GM06990 (cell line): Measurements from ENCODE around the gene KRTAP5-11.

Source experiments
- DNase-seq: peaks from one replicate; pipeline ENCODE4 v3.0.0-alpha.2; 2011; ENCODE audit not compliant: insufficient read length; ENCODE audit errors: extremely low read depth
- H3K27me3 ChIP-seq: replicated peaks from 2 replicates; pipeline ENCODE4 v1.6.0; 2011; ENCODE audit warnings: low read length; ENCODE audit not compliant: control insufficient read depth, insufficient read depth
- H3K36me3 ChIP-seq: 2 replicates; pipeline ENCODE4 v1.5.1; 2011; ENCODE audit warnings: low read length; ENCODE audit not compliant: control insufficient read depth, insufficient read depth
- H3K4me3 ChIP-seq: replicated peaks from 2 replicates; pipeline ENCODE4 v1.5.1; 2011; ENCODE audit warnings: low read depth, mild to moderate bottlenecking, control low read depth, low read length
- TF ChIP-seq, protein P1 (sequence below): IDR thresholded peaks from 2 replicates; pipeline ENCODE4 v1.5.1; 2011; ENCODE audit warnings: low read length, control low read depth, mild to moderate bottlenecking, inconsistent platforms; ENCODE audit not compliant: insufficient read depth, poor library complexity, severe bottlenecking

Gene KRTAP5-11

DNA sequence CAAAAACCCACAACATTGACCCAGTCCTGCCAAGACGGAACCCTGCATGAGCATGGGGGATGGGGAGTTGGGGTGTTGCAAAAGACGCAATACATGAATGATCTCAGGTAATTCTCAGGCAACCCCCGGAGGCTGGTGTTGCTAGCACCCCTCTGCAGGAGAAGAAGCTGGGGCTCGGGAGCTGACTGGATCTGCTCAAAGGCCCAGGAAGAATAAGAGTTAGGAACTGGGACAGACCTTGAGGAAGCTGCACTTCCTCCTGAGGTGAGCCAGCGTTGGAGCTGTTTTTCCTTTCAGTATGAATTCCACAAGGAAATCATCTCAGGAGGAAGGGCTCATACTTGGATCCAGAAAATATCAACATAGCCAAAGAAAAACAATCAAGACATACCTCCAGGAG lies 34.6 kb downstream of the KRTAP5-11 start, which contains the start of gene KRTAP5-9:
Gene KRTAP5-9, plus strand, starts transcription at position 301 of the 400 bp plus-strand sequence. CDS start 238 bp downstream, outside the sequence.
- Histone ChIP-seq H3K27me3 (peaks cover 1% of the 10 kb centered on the region; the same call in 1 of the 2 replicates), H3K36me3 (no peaks in the 10 kb centered on the region), H3K4me3 (no peak within 1 kb of the TSS)
- TF ChIP-seq, protein P1, sequence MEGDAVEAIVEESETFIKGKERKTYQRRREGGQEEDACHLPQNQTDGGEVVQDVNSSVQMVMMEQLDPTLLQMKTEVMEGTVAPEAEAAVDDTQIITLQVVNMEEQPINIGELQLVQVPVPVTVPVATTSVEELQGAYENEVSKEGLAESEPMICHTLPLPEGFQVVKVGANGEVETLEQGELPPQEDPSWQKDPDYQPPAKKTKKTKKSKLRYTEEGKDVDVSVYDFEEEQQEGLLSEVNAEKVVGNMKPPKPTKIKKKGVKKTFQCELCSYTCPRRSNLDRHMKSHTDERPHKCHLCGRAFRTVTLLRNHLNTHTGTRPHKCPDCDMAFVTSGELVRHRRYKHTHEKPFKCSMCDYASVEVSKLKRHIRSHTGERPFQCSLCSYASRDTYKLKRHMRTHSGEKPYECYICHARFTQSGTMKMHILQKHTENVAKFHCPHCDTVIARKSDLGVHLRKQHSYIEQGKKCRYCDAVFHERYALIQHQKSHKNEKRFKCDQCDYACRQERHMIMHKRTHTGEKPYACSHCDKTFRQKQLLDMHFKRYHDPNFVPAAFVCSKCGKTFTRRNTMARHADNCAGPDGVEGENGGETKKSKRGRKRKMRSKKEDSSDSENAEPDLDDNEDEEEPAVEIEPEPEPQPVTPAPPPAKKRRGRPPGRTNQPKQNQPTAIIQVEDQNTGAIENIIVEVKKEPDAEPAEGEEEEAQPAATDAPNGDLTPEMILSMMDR: no peak
- DNase-seq: no peak

DNA sequence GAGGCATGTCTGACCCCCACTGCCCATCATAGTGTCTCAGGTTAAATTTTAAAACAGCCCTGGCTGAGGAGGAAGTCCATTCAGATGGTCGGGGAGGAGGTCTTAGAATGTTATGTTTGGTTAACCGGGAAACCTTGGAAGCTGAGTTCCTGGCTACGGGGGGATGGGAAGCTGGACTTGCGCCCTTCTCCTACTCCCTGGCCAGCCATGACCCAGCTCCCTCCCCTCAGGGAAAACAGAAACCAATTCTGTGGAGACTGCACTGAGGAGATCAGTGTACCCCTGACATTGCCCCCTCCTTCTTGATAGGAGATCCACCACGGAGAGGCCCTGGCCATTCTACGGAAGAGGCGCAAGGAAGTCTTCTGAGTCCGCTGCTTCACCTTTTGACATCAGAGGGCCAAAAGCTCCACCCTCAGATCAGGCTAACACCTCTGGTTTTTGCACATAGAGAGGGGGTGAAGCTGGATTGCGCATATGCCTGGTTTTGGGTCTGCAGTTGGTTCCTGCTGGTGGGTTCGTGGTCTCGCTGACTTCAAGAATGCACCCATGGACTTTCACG lies 37.2 kb downstream of the KRTAP5-11 start:
- no peak for DNase-seq
- H3K4me3 ChIP-seq: no peak overlapping the region
- peaks cover 1% of the 10 kb centered on the region; the same call in 1 of the 2 replicates for H3K27me3 ChIP-seq
- TF ChIP-seq, protein P1: no peak
- no peaks in the 10 kb centered on the region for H3K36me3 ChIP-seq

DNA sequence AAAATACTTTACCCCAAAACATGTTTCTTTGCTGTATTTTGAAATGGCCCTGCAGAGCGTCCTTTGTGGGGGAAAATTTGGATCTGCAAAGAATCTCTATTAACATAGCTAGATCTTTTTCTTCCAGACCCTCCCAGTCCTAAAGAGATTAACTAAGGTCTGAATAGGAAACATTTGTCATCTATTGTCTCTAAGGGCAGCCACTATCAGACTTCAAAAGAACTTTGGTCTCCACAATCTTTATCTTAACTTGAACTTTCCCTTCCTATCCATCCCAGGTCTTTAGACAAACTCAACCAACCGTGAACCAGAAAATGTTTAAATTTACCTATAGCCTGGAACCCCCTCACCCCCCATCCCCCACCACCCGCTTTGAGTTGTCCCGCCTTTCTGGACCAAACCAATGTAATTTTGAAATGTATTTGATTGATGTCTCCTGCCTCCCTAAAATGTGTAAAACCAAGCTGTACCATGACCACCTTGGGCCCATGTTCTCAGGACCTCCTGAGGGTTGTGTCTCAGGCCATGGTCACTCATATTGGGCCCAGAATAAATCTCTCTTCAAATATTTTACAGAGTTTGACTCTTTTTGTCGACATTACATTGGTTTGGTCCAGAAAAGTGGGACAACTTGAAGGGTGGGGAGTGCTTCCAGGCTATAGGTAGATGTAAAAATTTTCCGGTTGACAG lies 38.0 kb downstream of the KRTAP5-11 start:
- no peaks in the 10 kb centered on the region for H3K36me3 ChIP-seq
- TF ChIP-seq, protein P1: no peak
- no peak for DNase-seq
- H3K4me3 ChIP-seq: no peak overlapping the region
- H3K27me3 ChIP-seq: peaks cover 1% of the 10 kb centered on the region; the same call in 1 of the 2 replicates

DNA sequence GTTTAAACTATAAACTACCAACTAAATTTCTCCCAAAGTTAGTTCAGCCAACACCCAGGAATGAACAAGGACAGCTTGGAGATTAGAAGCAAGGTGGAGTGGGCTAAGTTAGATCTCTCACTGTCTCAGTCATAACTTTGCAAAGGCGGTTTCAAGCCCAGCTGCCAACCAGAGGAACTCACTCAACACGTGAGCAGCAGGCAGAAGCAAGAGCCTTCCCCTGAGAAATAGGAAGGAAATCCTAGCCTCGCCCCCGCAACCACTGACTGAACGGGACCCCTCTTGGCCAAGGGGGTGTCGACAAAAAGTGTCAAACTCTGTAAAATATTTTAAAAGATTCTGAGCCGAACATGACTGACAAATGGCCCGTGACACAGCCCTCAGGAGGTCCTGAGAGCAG lies 38.8 kb downstream of the KRTAP5-11 start:
- TF ChIP-seq, protein P1: no peak
- H3K27me3 ChIP-seq: peaks cover under 1% of the 10 kb centered on the region; the same call in 1 of the 2 replicates
- H3K36me3 ChIP-seq: no peaks in the 10 kb centered on the region
- no peak overlapping the region for H3K4me3 ChIP-seq
- no peak for DNase-seq

DNA sequence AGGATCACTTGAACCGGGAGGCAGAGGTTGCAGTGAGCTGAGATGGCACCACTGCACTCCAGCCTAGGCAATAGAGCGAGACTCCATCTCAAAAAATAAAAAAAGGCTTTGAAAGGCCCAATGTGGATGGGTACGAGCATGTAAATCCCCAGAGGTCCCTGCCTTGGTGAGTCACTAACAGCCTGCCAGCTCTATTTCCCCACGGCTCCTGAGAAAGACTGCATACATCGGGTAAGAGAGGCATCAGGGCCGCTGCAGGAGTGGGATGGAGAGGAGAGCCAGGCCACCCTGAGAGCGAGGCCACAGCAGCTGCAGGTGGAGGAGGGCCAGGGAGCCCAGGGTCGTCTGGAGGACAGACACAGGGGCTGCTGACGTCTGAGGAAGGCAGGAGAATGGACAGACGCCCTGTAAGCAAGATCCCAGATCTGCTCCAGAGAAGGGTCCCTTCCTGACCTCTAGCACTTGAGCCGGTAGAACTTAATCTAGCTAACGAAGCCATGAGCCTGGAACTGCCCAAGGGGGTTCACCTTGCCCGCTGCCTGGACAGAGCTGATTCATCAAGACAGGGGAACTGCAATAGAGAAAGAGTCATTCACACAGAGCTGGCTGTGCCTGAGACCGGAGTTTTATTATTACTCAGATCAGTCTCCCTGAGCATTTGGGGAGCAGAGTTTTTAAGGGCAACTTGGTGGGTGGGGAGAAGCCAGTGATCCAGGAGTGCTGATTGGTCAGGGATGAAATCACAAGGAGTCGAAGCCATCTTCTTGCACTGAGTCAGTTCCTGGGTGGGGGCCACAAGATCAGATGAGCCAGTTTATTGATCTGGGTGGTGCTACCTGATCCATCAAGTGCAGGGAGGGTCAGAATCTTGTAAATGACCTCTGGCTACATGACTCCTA lies 39.5 kb downstream of the KRTAP5-11 start:
- H3K36me3 ChIP-seq: no peaks in the 10 kb centered on the region
- H3K27me3 ChIP-seq: no peaks in the 10 kb centered on the region
- no peak overlapping the region for H3K4me3 ChIP-seq
- peak; percentile 60 for DNase-seq
- TF ChIP-seq, protein P1: no peak
